ENCODE results near the gene EFCAB11.

EFCAB11 gene

DNA sequence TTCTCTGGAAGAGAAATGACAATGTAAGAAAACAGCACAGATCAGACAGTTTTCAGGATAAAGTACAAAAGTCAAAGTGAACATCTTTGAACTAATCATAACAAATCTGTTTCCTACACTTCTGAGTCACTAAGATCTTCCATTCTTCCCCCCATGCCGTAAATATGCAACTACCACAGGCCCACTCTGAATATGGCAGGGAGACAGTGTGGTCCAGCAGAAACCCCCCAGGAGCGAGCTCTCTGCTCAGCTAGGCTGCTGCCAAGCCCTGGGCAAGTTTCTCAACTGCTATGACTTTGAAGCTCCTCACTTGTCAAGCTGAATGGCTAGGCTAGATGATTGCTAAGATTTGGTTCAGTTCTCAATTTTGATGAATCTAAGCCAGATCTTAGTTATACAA is 148.1 kb downstream of the EFCAB11 start:
- Histone ChIP-seq H3K4me2 (ENCODE audit: low read length) (no peak overlapping the region), H3K9me3 (ENCODE audit: control insufficient read depth, insufficient read depth, low read length) (no peaks in the 10 kb centered on the region), H3K4me1 (ENCODE audit: control insufficient read depth, low read length) (no peaks in the 10 kb centered on the region), H3K27me3 (ENCODE audit: control insufficient read depth, low read length) (peaks cover 4% of the 10 kb centered on the region), H3K9me2 (replicated peaks; ENCODE audit: control insufficient read depth, low read length) (no peaks in the 10 kb centered on the region), H3K27ac (ENCODE audit: low read depth, low read length) (no peak overlapping the region), H3F3A (ENCODE audit: control insufficient read depth, insufficient read depth) (no peaks in the 10 kb centered on the region), H3K4me3 (ENCODE audit: low read length) (no peak overlapping the region), H3K79me2 (ENCODE audit: control insufficient read depth, low read length) (no peaks in the 10 kb centered on the region), H4K20me1 (ENCODE audit: control insufficient read depth, insufficient read depth, low read depth, low read length) (no peaks in the 10 kb centered on the region), H3K36me3 (ENCODE audit: control insufficient read depth, low read length) (no peaks in the 10 kb centered on the region)
- TF ChIP-seq, protein P1, sequence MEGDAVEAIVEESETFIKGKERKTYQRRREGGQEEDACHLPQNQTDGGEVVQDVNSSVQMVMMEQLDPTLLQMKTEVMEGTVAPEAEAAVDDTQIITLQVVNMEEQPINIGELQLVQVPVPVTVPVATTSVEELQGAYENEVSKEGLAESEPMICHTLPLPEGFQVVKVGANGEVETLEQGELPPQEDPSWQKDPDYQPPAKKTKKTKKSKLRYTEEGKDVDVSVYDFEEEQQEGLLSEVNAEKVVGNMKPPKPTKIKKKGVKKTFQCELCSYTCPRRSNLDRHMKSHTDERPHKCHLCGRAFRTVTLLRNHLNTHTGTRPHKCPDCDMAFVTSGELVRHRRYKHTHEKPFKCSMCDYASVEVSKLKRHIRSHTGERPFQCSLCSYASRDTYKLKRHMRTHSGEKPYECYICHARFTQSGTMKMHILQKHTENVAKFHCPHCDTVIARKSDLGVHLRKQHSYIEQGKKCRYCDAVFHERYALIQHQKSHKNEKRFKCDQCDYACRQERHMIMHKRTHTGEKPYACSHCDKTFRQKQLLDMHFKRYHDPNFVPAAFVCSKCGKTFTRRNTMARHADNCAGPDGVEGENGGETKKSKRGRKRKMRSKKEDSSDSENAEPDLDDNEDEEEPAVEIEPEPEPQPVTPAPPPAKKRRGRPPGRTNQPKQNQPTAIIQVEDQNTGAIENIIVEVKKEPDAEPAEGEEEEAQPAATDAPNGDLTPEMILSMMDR (IDR thresholded peaks at IDR 0.05; ENCODE audit: low read depth, low read length, poor library complexity, severe bottlenecking): no peak
- no peak for TF ChIP-seq EZH2phosphoT487 (IDR thresholded peaks at IDR 0.05; ENCODE audit: borderline replicate concordance, low read length)

DNA sequence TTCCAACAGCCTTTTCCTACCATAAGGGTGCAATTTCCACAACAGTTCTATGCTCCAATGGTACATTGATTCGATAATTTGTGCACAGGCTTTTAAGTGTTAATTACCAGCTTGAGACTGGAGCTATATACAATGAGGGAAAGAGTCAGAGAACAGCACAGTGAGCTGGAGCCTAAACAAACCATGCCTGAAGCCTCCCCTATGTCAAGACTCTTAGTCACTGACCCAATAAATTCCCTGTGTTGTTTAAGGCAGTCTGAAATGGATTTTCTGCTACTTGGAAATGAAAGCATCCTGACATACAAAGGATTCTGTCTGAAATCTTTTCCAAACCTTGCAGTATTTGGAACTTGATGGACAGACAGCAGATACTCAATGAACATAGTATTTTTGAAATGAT is 149.0 kb downstream of the EFCAB11 start:
- Histone ChIP-seq H4K20me1 (ENCODE audit: control insufficient read depth, insufficient read depth, low read depth, low read length) (no peaks in the 10 kb centered on the region), H3K9me2 (replicated peaks; ENCODE audit: control insufficient read depth, low read length) (no peaks in the 10 kb centered on the region), H3K4me2 (ENCODE audit: low read length) (no peak overlapping the region), H3F3A (ENCODE audit: control insufficient read depth, insufficient read depth) (no peaks in the 10 kb centered on the region), H3K9me3 (ENCODE audit: control insufficient read depth, insufficient read depth, low read length) (no peaks in the 10 kb centered on the region), H3K4me3 (ENCODE audit: low read length) (no peak overlapping the region), H3K36me3 (ENCODE audit: control insufficient read depth, low read length) (no peaks in the 10 kb centered on the region), H3K79me2 (ENCODE audit: control insufficient read depth, low read length) (no peaks in the 10 kb centered on the region), H3K4me1 (ENCODE audit: control insufficient read depth, low read length) (no peaks in the 10 kb centered on the region), H3K27ac (ENCODE audit: low read depth, low read length) (no peak overlapping the region), H3K27me3 (ENCODE audit: control insufficient read depth, low read length) (peaks cover 4% of the 10 kb centered on the region)
- TF ChIP-seq, protein P1 (IDR thresholded peaks at IDR 0.05; ENCODE audit: low read depth, low read length, poor library complexity, severe bottlenecking): no peak
- TF ChIP-seq EZH2phosphoT487 (IDR thresholded peaks at IDR 0.05; ENCODE audit: borderline replicate concordance, low read length): no peak

GRCh38 chr14:89803542-89803941 is 151.0 kb downstream of the EFCAB11 start:
- peaks cover 4% of the 10 kb centered on the region for H3K27me3 ChIP-seq (ENCODE audit: control insufficient read depth, low read length)
- H3K4me2 ChIP-seq (ENCODE audit: low read length): no peak overlapping the region
- H3K9me2 ChIP-seq (replicated peaks; ENCODE audit: control insufficient read depth, low read length): no peaks in the 10 kb centered on the region
- no peak overlapping the region for H3K4me3 ChIP-seq (ENCODE audit: low read length)
- no peaks in the 10 kb centered on the region for H3K79me2 ChIP-seq (ENCODE audit: control insufficient read depth, low read length)
- no peak for TF ChIP-seq EZH2phosphoT487 (IDR thresholded peaks at IDR 0.05; ENCODE audit: borderline replicate concordance, low read length)
- TF ChIP-seq, protein P1 (IDR thresholded peaks at IDR 0.05; ENCODE audit: low read depth, low read length, poor library complexity, severe bottlenecking): no peak
- H3F3A ChIP-seq (ENCODE audit: control insufficient read depth, insufficient read depth): no peaks in the 10 kb centered on the region
- no peaks in the 10 kb centered on the region for H3K36me3 ChIP-seq (ENCODE audit: control insufficient read depth, low read length)
- no peaks in the 10 kb centered on the region for H4K20me1 ChIP-seq (ENCODE audit: control insufficient read depth, insufficient read depth, low read depth, low read length)
- H3K4me1 ChIP-seq (ENCODE audit: control insufficient read depth, low read length): no peaks in the 10 kb centered on the region
- H3K9me3 ChIP-seq (ENCODE audit: control insufficient read depth, insufficient read depth, low read length): no peaks in the 10 kb centered on the region
- no peak overlapping the region for H3K27ac ChIP-seq (ENCODE audit: low read depth, low read length)

- H3K36me3 ChIP-seq (ENCODE audit: control insufficient read depth, low read length): no peaks in the 10 kb centered on the region
- TF ChIP-seq EZH2phosphoT487 (IDR thresholded peaks at IDR 0.05; ENCODE audit: borderline replicate concordance, low read length): no peak
- TF ChIP-seq, protein P1 (IDR thresholded peaks at IDR 0.05; ENCODE audit: low read depth, low read length, poor library complexity, severe bottlenecking): no peak
Observed at GRCh38 chr14:89801136-89801535, 153.4 kb downstream of the EFCAB11 start.

More at GRCh38 chr14:89801136-89801535, 153.4 kb downstream of the EFCAB11 start:
- no peak overlapping the region for H3K4me2 ChIP-seq (ENCODE audit: low read length)
- H3F3A ChIP-seq (ENCODE audit: control insufficient read depth, insufficient read depth): no peaks in the 10 kb centered on the region
- no peaks in the 10 kb centered on the region; the same call in 1 of the 2 replicates for H3K27me3 ChIP-seq (ENCODE audit: control insufficient read depth, low read length)
- H4K20me1 ChIP-seq (ENCODE audit: control insufficient read depth, insufficient read depth, low read depth, low read length): no peaks in the 10 kb centered on the region
- H3K9me2 ChIP-seq (replicated peaks; ENCODE audit: control insufficient read depth, low read length): no peaks in the 10 kb centered on the region
- no peak overlapping the region for H3K27ac ChIP-seq (ENCODE audit: low read depth, low read length)
- H3K9me3 ChIP-seq (ENCODE audit: control insufficient read depth, insufficient read depth, low read length): no peaks in the 10 kb centered on the region
- H3K79me2 ChIP-seq (ENCODE audit: control insufficient read depth, low read length): no peaks in the 10 kb centered on the region
- no peak overlapping the region for H3K4me3 ChIP-seq (ENCODE audit: low read length)
- H3K4me1 ChIP-seq (ENCODE audit: control insufficient read depth, low read length): no peaks in the 10 kb centered on the region
